Spleen (tissue), 11 donors: Measurements from ENCODE around the gene ATP6V1G2. TPM values are rescaled to one million over a fixed set of nuclear protein-coding genes. Genes with fewer than 3 reads are reported as not detected.
"Not testable (repeated sequence)": the region's sequence is repeated elsewhere in the genome, so short reads cannot be mapped to it uniquely, and the experiment has no call there.

Source experiments
- DNase-seq: peaks from one replicate; pipeline ENCODE4 v3.0.0-alpha.2; 2020
- H3K27ac ChIP-seq, 8 donors: fragments of 200-600 bp; sonication (generic) in 7 of 8; 1 replicate in 4 of 8; 2 replicates in 4 of 8; pipeline versions ENCODE4 v1.5.0 to v1.8.0; 2016 to 2021; ENCODE audit warnings: inconsistent platforms in 4 of 8, mild to moderate bottlenecking in 4 of 8, moderate library complexity in 1 of 8
- H3K27me3 ChIP-seq, 7 donors: fragments of 200-600 bp; sonication (generic) in 6 of 7; replicated peaks in 1 of 7; 1 replicate in 4 of 7; 2 replicates in 3 of 7; pipeline versions ENCODE4 v1.5.0 to v1.8.0; 2016 to 2021; ENCODE audit warnings: inconsistent platforms in 3 of 7, mild to moderate bottlenecking in 1 of 7
- H3K36me3 ChIP-seq, 6 donors: fragments of 200-600 bp; sonication (generic) in 5 of 6; 1 replicate in 4 of 6; 2 replicates in 2 of 6; pipeline versions ENCODE4 v1.5.0 to v1.8.0; 2016 to 2021; ENCODE audit warnings: inconsistent platforms in 2 of 6
- H3K4me1 ChIP-seq, 6 donors: fragments of 200-600 bp; sonication (generic) in 5 of 6; 1 replicate in 3 of 6; 2 replicates in 3 of 6; pipeline versions ENCODE4 v1.5.0 to v1.8.0; 2016 to 2021; ENCODE audit warnings: inconsistent platforms in 3 of 6
- H3K4me3 ChIP-seq, 8 donors: fragments of 200-600 bp; sonication (generic) in 7 of 8; 1 replicate in 4 of 8; 2 replicates in 4 of 8; pipeline versions ENCODE4 v1.5.0 to v1.8.0; 2016 to 2021; ENCODE audit warnings: inconsistent platforms in 4 of 8, mild to moderate bottlenecking in 4 of 8, moderate library complexity in 2 of 8
- H3K9me3 ChIP-seq, 8 donors: fragments of 200-600 bp; sonication (generic) in 7 of 8; 1 replicate in 4 of 8; 2 replicates in 4 of 8; pipeline versions ENCODE4 v1.5.0 to v1.8.0; 2016 to 2021; ENCODE audit warnings: inconsistent platforms in 4 of 8
- CTCF ChIP-seq, 11 experiments: fragments of 200-600 bp in 7 of 11; fragments of 450-650 bp in 4 of 11; sonication (generic) in 4 of 11; IDR thresholded peaks in 8 of 11; conservative IDR thresholded peaks in 3 of 11; 1 replicate in 7 of 11; 2 replicates in 4 of 11; pipeline versions ENCODE4 v1.4.0 to v1.8.0; 2016 to 2021; ENCODE audit warnings: antibody characterized with exemption in 11 of 11, inconsistent platforms in 4 of 11, mild to moderate bottlenecking in 1 of 11
- POLR2A ChIP-seq, 3 donors: fragments of 450-650 bp; IDR thresholded peaks; one replicate each; pipeline ENCODE4 v1.5.1; 2017; ENCODE audit warnings: antibody characterized with exemption in 3 of 3, mild to moderate bottlenecking in 1 of 3
- POLR2AphosphoS5 ChIP-seq, 3 donors: sonication (generic); formaldehyde crosslinking; IDR thresholded peaks; one replicate each; pipeline ENCODE4 v1.5.1; 2017; ENCODE audit warnings: antibody characterized with exemption in 3 of 3
- WGBS, 5 donors: extraction: QIAGEN DNeasy Blood & Tissue Kit in 3 of 5; methylation state at CpG; one replicate each; pipeline versions ENCODE4 v1.1.5 to v1.1.7; 2013 to 2018; 5-methylcytosine and 5-hydroxymethylcytosine counted together
- intact Hi-C: fragments of 100-400 bp; cut with DNase I; formaldehyde crosslinking; loops from one replicate; pipeline ENCODE4 v1.15.0; 2023; ENCODE audit warnings: low total_unique reads
- polyA plus RNA-seq, 3 donors: library from polyadenylated mRNA; stranded (reverse); fragments of 200-250 nt; gene quantifications; one replicate each; pipeline ENCODE4 v1.2.1, GENCODE V29; 2013
- total RNA-seq, 7 donors: library from RNA; depleted of rRNA in 3 of 7; stranded (reverse); fragments of >200 nt in 3 of 7; fragmentation: NEBNext Ultra II Directional in 4 of 7; extraction: Animal tissue kit (Norgen Biotek cat#: 25700) in 4 of 7; gene quantifications; one replicate each; pipeline versions ENCODE4 v1.1.0 to v1.2.1, GENCODE V29; 2016 to 2021
- donor health status: healthy with polysubstance abuse.
- donor health status: DM: no; HTN: no; CAD: no; lungs with moderate emphysema.
- donor health status: DM: no; HTN: no; CAD: no.
- donor health status: Bipolar disorder and iron deficiency.
- donor health status: healthy.
- donor health status: DM: no; HTN: no; CAD: no.
- donor health status: DM: yes; HTN: yes; CAD: no.

Gene ATP6V1G2
- total and polyA plus RNA-seq, 10 donors, result 1.9 to 3.7 (median 2.6) TPM

GRCh38 chr6:31502586-31502985 lies 43.8 kb downstream of the ATP6V1G2 start:
- Histone ChIP-seq H3K4me1 (peaks cover 0 to 38% (median 8%) of the 10 kb centered on the region in 6 donors), H3K27me3 (no peaks in the 10 kb centered on the region), H3K27ac (no peak overlapping the region), H3K4me3 (no peak overlapping the region), H3K9me3 (no peaks in the 10 kb centered on the region), H3K36me3 (peaks cover 0 to 26% (median 21%) of the 10 kb centered on the region in 6 donors)
- TF ChIP-seq CTCF (IDR thresholded peaks at IDR 0.05 in 8 of 11, conservative IDR thresholded peaks at IDR 0.05 in 3 of 11) (no peak), POLR2AphosphoS5 (IDR thresholded peaks at IDR 0.05) (no peak), POLR2A (IDR thresholded peaks at IDR 0.05) (no peak)
- DNase-seq, result no peak
- intact Hi-C loops, result no loop called here

DNA sequence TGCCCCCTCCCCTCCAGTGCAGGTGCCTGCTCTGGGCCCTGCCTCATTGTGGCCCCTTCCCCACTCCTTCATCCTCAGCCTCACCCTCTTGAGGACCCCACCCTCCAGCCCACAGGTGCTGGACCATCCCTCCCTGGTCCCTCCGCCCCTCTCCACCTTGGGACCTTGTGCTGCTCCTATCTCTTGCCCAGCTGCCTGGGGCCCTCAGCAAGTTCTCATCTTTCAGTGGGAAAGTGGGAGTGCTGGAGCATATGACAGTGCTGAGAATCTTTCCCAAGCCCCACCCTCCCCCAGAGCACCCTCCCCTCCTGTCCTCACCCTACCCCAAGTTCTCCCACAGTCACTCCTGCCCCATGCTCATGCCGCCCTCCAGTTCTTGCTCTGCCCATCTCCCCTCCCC lies 46.8 kb downstream of the ATP6V1G2 start:
- H3K27ac ChIP-seq, DNase-seq, H3K27me3 ChIP-seq, H3K4me3 ChIP-seq, H3K9me3 ChIP-seq, H3K36me3 ChIP-seq: not testable (repeated sequence)
- H3K4me1 ChIP-seq, result peaks cover 18 to 66% (median 31%) of the 10 kb centered on the region in 6 donors
- WGBS, 5 donors, result 90 to 100% (median 96%) methylated on average over 1 to 2 of the region's 2 CpGs; no CpG with 5 or more reads in 1 of the 5 donors
- intact Hi-C loops, result loop anchor here (5.0 to 10.0 kb wide), 2 partner anchors 38 to 95 kb away; partner anchors contain the start of gene MICA

DNA sequence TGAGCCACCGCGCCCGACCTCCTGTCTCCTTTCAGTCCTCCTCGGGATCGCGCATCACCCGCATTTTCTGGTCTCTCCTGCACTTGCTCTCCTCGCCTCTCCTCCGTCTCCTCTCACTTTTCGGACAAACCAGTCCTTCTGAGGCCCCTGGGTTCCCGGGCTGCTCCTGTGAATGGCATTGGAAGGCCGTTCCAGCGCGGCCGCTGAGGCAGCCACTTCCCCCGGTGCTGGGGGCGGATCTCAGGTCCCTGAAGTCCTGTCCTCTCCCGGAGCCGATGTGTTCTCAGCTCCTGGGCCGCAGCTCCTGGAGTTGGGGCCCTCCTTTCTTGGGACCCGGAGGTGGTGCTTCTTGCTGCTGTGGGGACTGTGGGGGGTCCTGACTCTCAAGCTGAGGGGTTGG lies 47.7 kb downstream of the ATP6V1G2 start:
- Histone ChIP-seq H3K9me3 (no peaks in the 10 kb centered on the region), H3K27ac (no peak overlapping the region), H3K27me3 (no peaks in the 10 kb centered on the region), H3K36me3 (no peaks in the 10 kb centered on the region), H3K4me3 (peak overlapping the region in 4 of 8 donors; percentile 65 to 91 (median 72)), H3K4me1 (peaks cover 18 to 66% (median 32%) of the 10 kb centered on the region in 6 donors)
- intact Hi-C loops, result loop anchor here (5.0 to 10.0 kb wide), 2 partner anchors 39 to 94 kb away; partner anchors contain the start of gene MICA
- WGBS, 5 donors, result 22 to 53% (median 32%) methylated on average over 20 to 21 of the region's 21 CpGs
- DNase-seq, result peak; percentile 79
- TF ChIP-seq CTCF (IDR thresholded peaks at IDR 0.05 in 8 of 11, conservative IDR thresholded peaks at IDR 0.05 in 3 of 11) (no peak), POLR2A (IDR thresholded peaks at IDR 0.05) (no peak), POLR2AphosphoS5 (IDR thresholded peaks at IDR 0.05) (no peak)

DNA sequence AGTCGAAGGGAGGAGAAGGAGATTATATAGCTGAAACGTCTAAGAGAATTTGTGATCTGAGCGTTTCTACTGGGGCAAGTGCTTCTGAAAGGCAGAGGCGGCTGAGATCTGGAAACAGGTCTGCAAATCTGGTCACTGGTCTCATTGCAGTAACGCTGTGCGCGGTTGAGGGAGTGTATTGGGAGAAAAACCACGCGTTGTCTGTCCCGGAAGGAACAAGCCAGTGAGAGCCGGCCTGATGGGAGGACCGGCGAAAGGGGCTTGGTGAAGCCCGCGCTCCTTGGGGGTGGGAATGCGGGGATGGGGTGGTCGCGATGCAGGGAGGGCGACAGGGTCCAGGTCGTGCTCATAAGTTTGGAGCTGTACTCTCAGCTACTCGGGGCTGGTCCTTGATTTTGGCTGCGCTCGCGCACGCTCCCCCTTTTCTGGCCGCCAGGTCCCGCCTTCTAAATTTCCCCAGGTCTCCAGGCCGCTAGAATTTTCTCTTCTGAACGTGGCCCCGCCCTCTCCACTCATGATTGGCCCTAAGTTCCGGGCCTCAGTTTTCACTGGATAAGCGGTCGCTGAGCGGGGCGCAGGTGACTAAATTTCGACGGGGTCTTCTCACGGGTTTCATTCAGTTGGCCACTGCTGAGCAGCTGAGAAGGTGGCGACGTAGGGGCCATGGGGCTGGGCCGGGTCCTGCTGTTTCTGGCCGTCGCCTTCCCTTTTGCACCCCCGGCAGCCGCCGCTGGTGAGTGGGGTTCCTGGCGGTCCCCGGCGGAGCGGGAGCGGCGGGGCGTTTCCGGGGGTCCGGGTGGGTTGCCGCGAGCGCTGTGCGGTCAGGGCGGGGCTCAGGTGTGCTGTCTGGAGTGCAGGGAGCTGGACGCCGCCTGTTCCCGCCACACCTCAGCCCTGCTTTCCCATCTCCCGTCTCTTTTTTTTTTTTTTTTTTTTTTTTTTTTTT lies 48.6 kb downstream of the ATP6V1G2 start, which contains the start of gene MICB:
Gene MICB (plus strand): TSS at position 615 of the 946 bp plus-strand sequence. CDS start 49 bp downstream, at position 664.
- no peaks in the 10 kb centered on the region for H3K27me3 ChIP-seq
- intact Hi-C loops, result loop anchor here (5.0 to 10.0 kb wide), 2 partner anchors 39 to 93 kb away; partner anchors contain the start of gene MICA
- DNase-seq, result peak; percentile 94

DNA sequence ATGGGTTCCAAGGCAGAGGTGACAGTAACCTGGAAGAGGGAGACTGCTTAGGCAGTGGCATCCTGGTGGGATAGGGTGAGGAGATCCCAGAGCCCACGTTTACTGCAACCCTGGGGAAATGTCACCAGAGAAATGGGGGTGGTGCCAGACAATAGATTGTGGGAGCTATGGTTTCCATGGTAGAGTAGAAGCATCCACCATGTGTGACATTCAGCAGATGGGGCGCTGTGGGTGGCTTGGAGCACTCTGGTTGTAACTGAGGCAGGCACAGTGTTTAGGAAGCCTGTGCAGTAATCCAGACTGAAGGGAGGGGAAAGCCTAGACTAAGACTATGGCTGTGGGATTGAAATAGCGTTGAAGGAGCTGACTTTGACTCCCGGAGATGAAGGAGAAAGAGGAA lies 49.6 kb downstream of the ATP6V1G2 start:
- WGBS, 5 donors, result 38 to 60% (median 49%) methylated on average over 4 of the region's 4 CpGs

More for the DNA sequence above, 48.6 kb downstream of the ATP6V1G2 start, which contains the start of gene MICB:
- H3K4me1 ChIP-seq, result peaks cover 20 to 75% (median 41%) of the 10 kb centered on the region in 6 donors
- H3K9me3 ChIP-seq, result no peaks in the 10 kb centered on the region
- TF ChIP-seq CTCF (IDR thresholded peaks at IDR 0.05 in 8 of 11, conservative IDR thresholded peaks at IDR 0.05 in 3 of 11), result peak in 5 of 11 experiments; percentile 16 to 43 (median 36)
- peak; percentile 63 to 85 (median 73) for TF ChIP-seq POLR2AphosphoS5 (IDR thresholded peaks at IDR 0.05)
- peak in 1 of 3 donors; percentile 42 for TF ChIP-seq POLR2A (IDR thresholded peaks at IDR 0.05)
- WGBS, 5 donors, result 0 to 1% (median 1%) methylated on average over 55 to 64 of the region's 64 CpGs
- H3K36me3 ChIP-seq, result no peaks in the 10 kb centered on the region
- H3K4me3 ChIP-seq, result peak within 1 kb of the TSS; percentile 56 to 91 (median 68)
- peak within 1 kb of the TSS; percentile 42 to 95 (median 83) for H3K27ac ChIP-seq

More for the DNA sequence above, 49.6 kb downstream of the ATP6V1G2 start:
- Histone ChIP-seq H3K4me3 (peak overlapping the region in 3 of 8 donors; percentile 65 to 91 (median 76)), H3K4me1 (peaks cover 28 to 75% (median 51%) of the 10 kb centered on the region in 6 donors), H3K27ac (peak overlapping the region in 7 of 8 donors; percentile 42 to 95 (median 86))
- intact Hi-C loops, result loop anchor here (5.0 to 10.0 kb wide), 2 partner anchors 40 to 92 kb away; partner anchors contain the start of gene MICA
- not testable (repeated sequence) for H3K9me3 ChIP-seq, DNase-seq, H3K27me3 ChIP-seq, H3K36me3 ChIP-seq
